ENCODE data around the gene POLR3GL.
A peak's percentile ranks its signal among the peaks of the same experiment; 100 is the strongest.

Gene POLR3GL

GRCh38 chr1:145951526-145951925, 13.0 kb upstream of the POLR3GL start:
- DNase-seq = no peak

- no peak for DNase-seq
Measured at GRCh38 chr1:145952903-145953302, 11.6 kb upstream of the POLR3GL start.

DNA sequence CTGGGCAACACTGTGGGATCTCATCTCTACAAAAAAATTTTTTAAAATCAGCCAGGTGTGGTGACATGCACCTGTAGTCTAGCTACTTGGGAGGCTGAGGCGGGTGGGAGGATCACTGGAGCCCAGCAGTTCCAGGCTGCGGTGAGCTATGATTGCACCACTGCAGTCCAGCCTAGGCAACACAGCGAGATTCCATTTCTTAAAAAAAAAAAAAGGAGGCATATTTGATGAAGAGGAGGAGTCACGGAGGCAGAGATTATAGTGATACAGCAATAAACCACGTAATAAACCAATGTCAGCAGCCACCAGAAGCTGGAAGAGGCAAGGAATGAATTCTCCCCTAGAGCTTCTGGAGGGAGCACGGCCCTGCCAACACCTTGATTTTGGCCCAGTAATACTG, 10.6 kb upstream of the POLR3GL start:
- DNase-seq = no peak

GRCh38 chr1:145955436-145955835, 9.1 kb upstream of the POLR3GL start:
- DNase-seq = no peak

- no peak for DNase-seq
Measured at GRCh38 chr1:145956361-145956760, 8.1 kb upstream of the POLR3GL start.

DNA sequence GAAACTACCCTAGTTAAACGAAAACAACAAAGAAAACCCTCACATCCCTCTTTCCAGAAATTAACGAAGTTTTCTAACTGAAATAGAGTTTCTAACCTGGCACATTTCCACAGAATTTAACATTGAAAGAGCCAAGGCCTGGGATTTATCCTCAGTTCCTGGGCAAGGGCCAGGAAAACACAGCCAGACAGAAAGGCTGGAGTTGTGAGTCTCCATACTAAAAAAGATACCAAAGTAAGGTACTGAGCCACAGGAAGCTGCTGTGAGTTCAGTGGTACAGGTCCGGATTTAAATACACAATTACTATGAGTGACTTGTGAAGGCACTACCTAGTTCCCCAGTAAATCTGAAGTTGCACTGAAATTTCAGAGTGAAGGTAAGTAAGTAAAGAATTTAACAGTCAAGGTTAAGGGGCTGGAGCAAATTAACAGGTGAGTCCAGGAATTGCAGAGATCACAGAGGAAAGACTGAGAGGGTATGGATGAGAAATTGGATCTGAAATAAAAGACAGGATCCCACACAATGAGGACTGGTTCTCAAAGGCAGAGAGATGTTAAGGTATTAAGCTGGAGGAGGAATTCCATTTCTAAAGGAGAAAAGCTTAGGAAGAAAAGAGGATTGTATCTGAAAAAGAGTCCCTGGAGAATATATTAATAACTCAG, 7.6 kb upstream of the POLR3GL start:
- DNase-seq = no peak

DNA sequence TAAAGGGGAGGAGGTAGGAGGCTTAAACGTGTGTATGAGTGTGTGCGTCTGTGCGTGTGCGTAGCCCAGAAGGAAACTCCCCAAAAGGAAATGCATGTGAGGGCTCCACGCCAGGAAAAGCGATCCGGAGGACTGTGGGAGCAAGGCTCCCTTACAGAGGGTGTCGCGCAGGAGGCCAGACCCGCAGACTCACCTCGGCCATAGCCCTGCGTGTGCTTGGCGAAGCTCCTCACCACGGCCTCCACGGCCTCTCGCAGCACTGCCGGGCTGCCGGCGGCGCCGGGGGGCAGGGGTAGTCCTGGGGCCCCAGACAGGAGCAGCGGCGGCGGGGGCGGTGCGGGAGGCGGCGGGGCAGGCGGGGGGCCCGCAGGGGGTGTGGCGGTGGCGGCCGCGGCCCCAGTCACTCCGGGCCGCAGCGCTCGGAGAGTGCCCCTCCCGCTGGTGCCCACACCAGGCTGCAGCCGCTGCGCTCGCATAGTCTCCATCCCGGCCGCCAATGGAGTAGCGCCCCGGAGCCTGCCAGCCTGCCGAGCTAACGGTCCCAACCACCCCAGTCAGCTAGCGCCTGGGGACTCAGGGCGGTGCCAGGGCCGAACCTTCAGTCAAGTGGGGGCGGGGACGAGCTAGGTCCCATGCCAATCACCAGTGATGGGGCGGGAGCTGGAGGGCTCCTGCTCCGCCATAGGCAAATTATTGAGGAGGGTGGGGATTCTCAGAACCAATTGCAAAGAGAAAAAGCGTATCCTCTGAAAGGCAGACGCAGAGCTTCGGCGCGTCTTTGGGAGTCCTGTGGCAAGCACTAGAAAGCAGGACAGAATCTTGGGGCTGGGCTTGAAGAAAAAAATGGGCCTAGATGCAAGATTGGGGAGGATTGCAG, 6.8 kb upstream of the POLR3GL start, which contains the start of gene LIX1L:
Gene LIX1L (minus strand): TSS at position 575 of the 877 bp plus-strand sequence. CDS start 90 bp downstream, at position 485.
- DNase-seq = peak; percentile 97

- DNase-seq = no peak
Measured at GRCh38 chr1:145958734-145959133, 5.8 kb upstream of the POLR3GL start.

GRCh38 chr1:145959333-145959732, 5.2 kb upstream of the POLR3GL start:
- no peak for DNase-seq

DNA sequence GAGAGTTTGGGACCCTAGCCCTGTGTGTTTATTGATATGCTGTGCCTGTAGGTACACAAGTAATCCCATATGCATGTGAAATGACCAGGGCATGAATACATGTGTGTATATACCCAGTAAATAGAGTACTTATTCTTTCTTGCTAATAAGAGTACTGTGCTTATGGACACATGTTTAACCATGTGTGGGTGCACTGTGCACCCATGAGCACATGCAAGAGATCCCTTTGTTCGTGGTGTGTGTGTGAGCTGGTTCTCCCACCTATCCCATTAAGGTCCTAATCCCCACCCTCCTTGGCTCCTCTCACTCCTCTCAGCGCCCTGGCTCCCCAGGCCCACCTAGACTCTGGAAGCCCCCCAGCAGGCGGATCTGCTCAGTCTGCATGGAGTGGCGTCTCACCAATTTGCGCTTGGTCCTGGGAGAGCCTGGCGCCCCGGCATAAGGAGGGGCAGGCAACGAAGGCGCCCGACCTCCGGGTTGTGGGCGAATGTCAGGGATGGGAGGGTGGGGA, 4.5 kb upstream of the POLR3GL start:
- DNase-seq = no peak

- peak; percentile 77 for DNase-seq
Measured at GRCh38 chr1:145960468-145961108, 3.9 kb upstream of the POLR3GL start.

DNA sequence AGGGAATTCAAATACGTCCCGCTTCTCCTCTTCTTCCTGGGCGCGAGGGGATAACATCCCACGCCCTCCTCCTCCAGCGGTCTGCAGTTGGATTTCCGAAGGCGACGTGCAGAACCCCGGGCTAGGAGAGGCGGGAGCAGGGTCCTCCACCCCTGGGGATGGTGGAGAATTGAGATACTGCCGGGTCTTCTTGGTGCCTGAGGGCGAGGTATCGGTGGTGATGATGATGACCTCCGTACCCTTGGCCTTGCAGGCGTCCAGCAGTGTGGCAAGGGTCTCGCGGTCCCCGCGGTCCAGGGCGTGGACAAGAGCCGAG, 3.4 kb upstream of the POLR3GL start:
- no peak for DNase-seq

DNA sequence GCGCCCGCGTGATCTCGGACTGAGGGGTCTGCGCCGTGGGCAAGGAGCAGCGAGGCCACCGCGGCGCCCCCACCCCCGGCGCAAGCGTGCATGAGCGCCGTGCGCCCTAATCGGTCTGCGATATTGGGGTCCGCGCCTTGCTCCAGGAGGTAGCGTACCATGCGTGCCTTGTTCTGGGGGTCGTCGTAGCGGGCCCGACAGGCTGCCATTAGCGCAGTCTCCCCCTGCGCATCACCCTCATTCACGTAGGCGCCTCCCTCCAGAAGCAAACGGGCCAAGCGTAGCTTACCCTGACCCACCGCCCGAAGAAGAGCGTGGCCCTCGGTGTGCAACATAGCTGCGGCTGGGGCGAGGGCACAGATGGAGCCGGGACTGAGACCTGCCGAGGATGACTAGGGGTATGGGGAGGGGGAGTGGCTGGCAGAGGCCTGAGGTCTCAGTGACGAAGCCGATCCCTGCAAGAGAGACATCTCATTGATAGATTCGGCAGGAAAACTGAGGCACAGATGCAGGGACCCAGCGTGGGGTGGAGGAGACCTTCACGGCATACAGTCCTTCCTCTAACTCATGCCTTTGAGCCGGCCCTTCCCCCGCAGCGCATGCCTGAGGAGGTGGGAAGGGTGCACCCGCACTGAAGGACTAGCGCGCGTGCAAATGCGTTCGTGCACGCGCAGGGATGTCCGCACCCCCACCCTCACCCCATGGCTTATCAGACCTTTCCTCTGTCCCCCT, 2.9 kb upstream of the POLR3GL start:
- peak; percentile 10 for DNase-seq

- DNase-seq = no peak
Measured at GRCh38 chr1:145962157-145963102, 2.1 kb upstream of the POLR3GL start.

- peak; percentile 28 for DNase-seq
Measured at GRCh38 chr1:145963265-145964019, 1.0 kb upstream of the POLR3GL start.

- no peak for DNase-seq
Measured at GRCh38 chr1:145965119-145965744, 742 bp downstream of the POLR3GL start.

DNA sequence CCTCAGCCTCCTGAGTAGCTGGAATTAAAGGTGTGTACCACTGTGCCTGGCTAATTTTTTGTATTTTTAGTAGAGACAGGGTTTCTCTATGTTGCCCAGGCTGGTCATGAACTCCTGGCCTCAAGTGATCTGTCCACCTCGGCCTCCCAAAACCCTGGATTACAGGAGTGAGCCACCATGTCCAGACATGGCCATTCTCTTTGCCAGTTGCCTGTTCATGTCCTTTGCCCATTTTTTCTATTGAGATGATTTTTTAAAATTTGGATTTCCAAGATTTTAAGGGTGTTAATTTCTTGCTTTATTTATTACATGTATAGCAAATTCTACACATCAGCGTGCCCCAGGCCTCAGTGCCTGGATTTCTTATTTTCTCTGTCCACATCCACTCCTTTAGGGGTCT, 2.8 kb downstream of the POLR3GL start:
- no peak for DNase-seq

DNA sequence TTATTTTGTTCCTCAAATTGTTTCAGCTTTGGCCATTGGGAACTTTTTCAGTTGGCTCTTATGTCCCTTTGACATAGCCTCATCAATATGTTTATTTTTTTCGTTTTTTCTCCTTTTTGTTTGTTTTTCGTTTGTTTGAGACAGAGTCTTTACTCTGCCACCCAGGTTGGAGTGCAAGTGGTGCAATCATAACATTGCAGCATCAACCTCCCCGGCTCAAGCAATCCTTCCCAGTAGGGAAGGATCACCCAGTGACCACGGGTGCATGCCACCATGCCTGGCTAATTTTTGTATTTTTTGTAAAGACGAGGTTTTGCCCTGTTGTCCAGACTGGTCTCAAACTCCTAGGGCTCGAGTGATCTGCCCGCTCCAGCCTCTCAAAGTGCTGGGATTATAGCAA, 8.1 kb downstream of the POLR3GL start:
- no peak for DNase-seq

- DNase-seq = no peak
Measured at GRCh38 chr1:145974721-145975120, 10.2 kb downstream of the POLR3GL start.

DNA sequence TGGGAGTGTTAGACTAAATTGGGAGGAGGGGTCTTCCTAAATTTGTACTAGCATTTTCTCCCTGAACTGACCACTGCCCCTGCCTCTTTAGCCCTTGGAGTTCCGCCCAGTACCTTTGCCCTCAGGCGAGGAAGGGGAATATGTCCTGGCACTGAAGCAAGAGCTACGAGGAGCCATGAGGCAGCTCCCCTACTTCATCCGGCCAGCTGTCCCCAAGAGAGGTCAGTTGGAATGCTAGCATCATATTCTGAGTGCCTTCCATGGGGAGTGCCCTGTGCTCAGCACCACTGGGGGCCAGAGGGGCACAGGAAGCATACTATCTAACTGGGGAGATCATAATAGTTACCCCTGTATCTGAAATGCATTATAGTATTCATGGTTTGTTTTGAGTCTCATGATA, 10.7 kb downstream of the POLR3GL start:
- DNase-seq = no peak

DNA sequence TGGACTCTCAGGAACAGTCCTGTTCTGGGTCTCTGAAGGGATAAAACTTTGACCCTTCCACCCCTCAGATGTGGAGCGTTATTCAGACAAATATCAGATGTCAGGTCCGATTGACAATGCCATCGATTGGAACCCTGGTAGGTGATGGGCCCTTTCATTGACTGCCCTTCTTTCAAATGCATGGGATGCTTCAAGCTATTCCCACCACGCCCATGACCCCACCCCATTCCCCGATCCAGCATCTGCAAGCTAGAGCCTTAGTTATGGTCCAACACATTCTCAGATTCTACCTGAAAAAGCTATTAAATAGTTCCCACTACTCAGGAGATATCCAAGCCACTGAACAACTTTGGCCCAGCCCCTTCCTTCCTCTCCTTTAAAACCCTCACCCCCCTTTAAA, 12.5 kb downstream of the POLR3GL start:
- no peak for DNase-seq

Measured in NCI-H1105 treated with DMSO at 0.1 percent for 48 hours (cell line).